Stimulated activated naive CD8-positive, alpha-beta T cell treated with anti-CD3 and anti-CD28 coated beads, Interleukin-15, amount 100 ng/mL, for 72 hours (primary cell): ENCODE results near the gene DCTN3.

ENCODE experiments used
- ATAC-seq: fragments of 150-1000 bp; cut with Tn5 transposase; 2 replicates; pipeline ENCODE4 v1.10.0; 2021; ENCODE audit warnings: mild to moderate bottlenecking, moderate library complexity
- DNase-seq, 2 donors: peaks; one replicate each; pipeline ENCODE4 v3.0.0; 2021 to 2022
- H3K27ac Mint-ChIP-seq, 2 donors: one replicate each; pipeline ENCODE4 v1.8.0; 2022; ENCODE audit warnings: mild to moderate bottlenecking in 2 of 2, mixed read lengths in 2 of 2, moderate library complexity in 2 of 2
- H3K27me3 Mint-ChIP-seq: one replicate; pipeline ENCODE4 v1.8.0; 2022; ENCODE audit warnings: mixed read lengths
- H3K4me1 Mint-ChIP-seq: one replicate; pipeline ENCODE4 v1.8.0; 2022; ENCODE audit warnings: mild to moderate bottlenecking, mixed read lengths
- H3K4me3 Mint-ChIP-seq, 2 donors: one replicate each; pipeline ENCODE4 v1.8.0; 2022; ENCODE audit warnings: mild to moderate bottlenecking in 2 of 2, mixed read lengths in 2 of 2, moderate library complexity in 1 of 2
- H3K9me3 Mint-ChIP-seq, 2 donors: one replicate each; pipeline ENCODE4 v1.8.0; 2022; ENCODE audit warnings: mixed read lengths in 2 of 2

Gene DCTN3

DNA sequence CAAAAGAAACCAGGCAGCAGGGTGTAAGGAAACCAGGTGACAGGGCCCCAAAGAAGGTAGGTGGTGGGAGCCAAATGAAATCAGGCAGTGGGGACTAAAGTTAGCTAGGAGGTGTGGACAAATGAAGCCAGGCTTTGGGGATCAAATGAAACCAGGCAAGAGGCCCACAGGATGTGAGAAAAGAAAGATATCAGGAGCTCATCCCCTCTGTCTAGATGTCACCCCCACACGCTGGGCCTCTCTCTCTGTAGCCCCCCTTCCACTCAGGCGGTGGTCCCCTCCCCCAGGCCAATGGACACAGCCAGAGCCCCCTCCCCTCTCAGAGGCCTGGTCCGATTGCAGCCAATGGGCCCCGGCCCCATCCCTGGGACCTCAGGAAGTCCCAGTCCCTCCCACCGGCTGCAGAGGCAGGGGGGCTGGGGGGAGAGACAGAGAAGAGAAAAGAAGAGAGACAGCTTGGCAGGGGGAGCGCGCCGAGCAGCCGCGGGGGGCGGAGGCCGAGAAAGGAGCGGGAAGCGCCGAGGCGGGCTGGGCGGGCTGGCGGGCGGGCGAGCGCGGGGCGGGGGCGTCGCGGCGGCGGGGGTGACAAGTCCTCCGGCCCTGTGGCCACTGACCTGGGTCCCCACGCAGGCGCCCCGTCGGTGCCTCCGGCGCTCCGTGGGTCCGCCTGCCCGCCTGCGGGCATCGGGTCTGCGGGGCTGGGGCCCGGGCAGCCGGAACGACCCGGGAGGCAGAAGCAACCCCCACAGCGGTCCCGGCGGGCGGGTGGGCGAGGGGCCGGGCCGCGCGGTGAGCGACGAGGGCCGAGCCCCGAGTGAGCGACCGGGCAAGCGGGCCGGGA is 42.7 kb downstream of the DCTN3 start:
- peaks cover 14% of the 10 kb centered on the region for H3K4me1 Mint-ChIP-seq
- peaks cover 80% of the 10 kb centered on the region for H3K27me3 Mint-ChIP-seq
- DNase-seq (no peak), ATAC-seq (peak; percentile 15)
- peak overlapping the region; percentile 66 to 80 for H3K4me3 Mint-ChIP-seq
- no peaks in the 10 kb centered on the region for H3K9me3 Mint-ChIP-seq
- H3K27ac Mint-ChIP-seq: peak overlapping the region in 1 of 2 donors; percentile 36

DNA sequence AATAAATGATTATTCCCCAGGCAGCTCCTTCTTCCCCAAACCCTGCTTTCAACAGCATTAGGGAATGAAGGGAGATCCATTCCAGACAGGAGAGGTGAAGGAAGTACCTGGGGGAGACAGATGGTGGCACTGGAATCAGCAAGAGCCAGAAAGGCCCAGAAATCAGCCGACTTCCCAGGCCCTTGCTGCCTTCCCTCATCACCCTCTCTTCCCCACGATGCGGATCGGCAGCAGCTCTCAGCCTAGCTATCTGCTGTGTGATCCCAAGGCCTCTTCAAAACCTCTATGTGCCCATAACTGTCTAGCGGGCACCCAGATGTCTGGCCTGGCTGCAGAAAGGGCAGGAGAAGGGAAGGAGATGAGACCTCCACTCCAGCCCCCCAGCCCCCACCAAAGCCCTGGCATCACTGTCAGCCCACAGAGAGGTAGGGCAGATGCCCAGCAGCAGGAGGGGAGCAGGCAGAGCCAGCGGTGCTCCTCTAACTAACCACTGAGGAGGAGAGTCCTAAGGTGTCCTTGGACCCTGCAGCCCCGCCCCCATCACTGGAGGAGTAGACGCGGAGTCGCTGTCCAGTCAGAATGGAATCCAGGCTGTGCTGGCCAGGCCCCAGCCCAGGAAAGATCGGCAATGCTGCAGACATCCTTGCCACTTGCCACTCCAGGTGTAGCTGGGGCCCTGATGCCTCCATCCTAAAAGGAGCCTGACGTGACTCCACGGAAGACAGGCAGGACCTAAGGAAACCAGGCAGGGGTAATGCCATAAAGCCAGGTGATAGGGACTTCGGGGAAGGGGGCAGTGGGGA is 43.5 kb downstream of the DCTN3 start:
- Mint-ChIP-seq H3K4me3 (peak overlapping the region; percentile 66 to 80), H3K4me1 (peaks cover 14% of the 10 kb centered on the region), H3K9me3 (no peaks in the 10 kb centered on the region), H3K27me3 (peaks cover 83% of the 10 kb centered on the region), H3K27ac (no peak overlapping the region)
- ATAC-seq (no peak), DNase-seq (no peak)

DNA sequence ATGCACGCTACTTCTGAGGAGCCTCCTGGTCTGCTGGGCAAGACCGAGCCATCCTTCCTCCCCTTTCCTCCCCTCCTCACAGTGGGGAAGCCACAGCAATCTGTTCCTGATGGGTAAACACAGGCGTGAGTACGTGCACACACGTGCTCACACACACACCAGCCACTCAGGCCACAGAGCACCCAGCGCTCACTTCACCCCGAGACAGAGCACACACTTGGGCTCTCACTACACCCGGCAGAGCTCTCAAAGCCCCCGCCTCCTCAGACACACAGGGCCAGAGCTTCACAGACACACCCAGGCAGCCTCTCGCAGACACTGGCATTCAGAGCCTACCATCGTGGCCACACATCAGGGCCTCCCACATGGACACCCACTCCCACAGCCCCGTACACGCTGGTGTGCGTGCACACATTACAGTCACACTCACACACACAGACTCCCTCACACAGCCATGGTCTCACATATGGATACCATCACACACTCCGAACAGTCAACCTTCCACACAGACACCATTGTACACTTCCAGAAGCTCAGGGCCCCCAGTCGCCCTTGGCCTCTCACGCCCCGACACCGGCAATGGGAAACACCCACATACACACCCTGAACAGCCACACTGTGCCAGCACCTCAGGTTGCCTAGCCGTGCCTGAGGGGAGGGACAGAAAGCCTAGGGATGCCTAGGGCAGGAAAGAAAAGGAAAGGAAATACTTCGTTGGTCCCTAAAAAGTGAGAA is 44.3 kb downstream of the DCTN3 start:
- Mint-ChIP-seq H3K27me3 (peaks cover 87% of the 10 kb centered on the region), H3K9me3 (no peaks in the 10 kb centered on the region), H3K4me1 (peaks cover 14% of the 10 kb centered on the region), H3K27ac (no peak overlapping the region), H3K4me3 (no peak overlapping the region)
- ATAC-seq (no peak), DNase-seq (no peak)

DNA sequence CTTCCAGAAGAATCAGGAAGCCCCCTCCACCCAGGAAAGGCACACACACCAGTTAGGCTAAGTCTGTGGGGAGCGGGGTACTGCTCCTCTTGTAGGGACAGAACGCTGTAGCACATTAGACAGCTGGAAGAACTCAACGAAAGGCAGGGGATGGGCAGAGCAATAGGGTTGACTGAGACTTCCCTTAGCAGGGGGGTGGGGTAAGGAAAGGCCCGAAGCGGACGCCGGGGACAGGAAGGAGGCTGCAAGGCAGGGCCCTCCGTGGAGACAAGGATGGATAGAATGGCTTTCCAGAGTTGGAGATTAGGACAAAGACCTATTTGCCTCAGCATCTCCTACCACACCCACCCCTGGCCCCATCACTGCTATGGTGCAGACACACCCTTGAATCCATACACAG is 45.1 kb downstream of the DCTN3 start:
- Mint-ChIP-seq H3K4me3 (no peak overlapping the region), H3K27ac (no peak overlapping the region), H3K27me3 (peaks cover 82% of the 10 kb centered on the region), H3K4me1 (peaks cover 14% of the 10 kb centered on the region), H3K9me3 (no peaks in the 10 kb centered on the region)
- DNase-seq (no peak), ATAC-seq (no peak)

DNA sequence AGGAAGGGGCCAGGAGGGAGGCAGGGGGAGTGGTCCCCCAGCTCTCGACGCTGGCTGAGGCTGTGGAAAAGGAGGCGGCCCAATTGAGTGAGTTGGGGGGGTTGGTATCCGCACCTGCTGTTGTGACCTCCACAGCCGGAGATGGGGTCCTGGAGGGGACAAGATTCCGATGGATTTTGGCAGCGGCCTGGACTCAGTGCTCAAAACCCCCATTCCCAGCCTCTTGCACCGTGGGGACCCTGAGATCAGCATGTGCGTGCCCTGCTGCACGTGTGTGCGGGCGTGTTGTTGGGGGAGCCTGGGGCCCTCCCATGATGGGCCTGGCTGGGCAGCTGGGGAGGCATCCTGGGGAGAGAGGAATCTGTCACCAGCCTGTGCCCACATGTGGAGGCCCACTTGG is 45.7 kb downstream of the DCTN3 start:
- ATAC-seq: no peak
- Mint-ChIP-seq H3K9me3 (no peaks in the 10 kb centered on the region), H3K27me3 (peaks cover 76% of the 10 kb centered on the region), H3K27ac (no peak overlapping the region), H3K4me3 (no peak overlapping the region), H3K4me1 (peaks cover 14% of the 10 kb centered on the region)
- DNase-seq: no peak

DNA sequence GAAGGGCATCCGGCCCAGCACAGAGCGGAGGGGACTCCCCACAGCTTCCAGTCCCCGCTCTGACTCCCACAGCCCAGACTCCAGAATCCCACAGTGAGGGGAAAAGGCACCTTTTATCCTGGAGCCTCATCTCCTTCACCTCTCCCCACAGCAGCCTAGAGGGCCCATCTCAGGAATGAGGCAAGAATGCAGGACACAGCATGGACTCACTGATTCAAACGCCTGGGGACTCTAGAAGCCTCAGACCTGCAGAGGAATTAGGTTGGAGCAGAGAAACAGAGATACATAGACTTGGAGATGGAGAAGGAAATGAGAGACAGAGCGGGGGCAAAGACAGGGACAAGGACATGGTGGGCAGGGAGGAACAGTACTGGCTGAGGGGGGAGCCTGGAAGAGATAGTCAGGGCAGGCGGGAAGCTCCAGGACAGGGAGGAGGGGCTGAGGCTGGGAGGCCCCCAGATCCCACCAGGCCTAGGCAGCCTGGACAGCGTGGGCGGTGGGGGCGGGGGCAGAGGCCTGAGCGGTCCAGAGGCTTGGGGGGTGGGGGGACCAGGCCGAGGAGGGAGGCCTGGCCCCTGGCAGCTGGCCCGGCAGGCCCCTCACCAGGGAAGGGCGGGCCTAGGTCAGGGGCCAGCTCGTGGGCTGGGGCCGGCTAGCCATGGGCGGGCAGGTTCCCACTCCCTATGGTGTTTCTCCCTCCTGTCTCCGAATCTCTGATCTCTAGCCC is 46.5 kb downstream of the DCTN3 start:
- Mint-ChIP-seq H3K9me3 (no peaks in the 10 kb centered on the region), H3K27ac (no peak overlapping the region), H3K4me3 (no peak overlapping the region), H3K4me1 (peaks cover 9% of the 10 kb centered on the region), H3K27me3 (peaks cover 68% of the 10 kb centered on the region)
- DNase-seq: no peak
- ATAC-seq: peak; percentile 25

DNA sequence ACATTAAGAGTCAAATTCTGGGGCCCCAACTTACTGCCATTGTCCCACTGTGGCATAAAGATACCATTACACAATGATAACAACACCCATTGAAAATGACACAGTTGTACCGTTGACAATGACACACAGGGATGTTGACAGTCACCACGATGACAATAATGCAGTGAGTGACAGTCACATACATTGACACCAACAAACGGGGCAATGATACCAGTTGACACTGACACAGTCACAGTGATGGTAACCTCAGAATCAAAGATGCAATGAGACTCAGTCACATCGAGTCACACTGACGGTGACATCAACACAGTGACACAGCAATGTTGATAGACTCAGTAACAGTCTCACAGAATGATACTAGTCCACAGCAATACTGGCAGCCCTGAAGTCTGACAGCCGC is 47.7 kb downstream of the DCTN3 start:
- no peaks in the 10 kb centered on the region for H3K9me3 Mint-ChIP-seq
- ATAC-seq (no peak), DNase-seq (no peak)
- H3K4me1 Mint-ChIP-seq: peaks cover 7% of the 10 kb centered on the region
- H3K27me3 Mint-ChIP-seq: peaks cover 59% of the 10 kb centered on the region
- H3K4me3 Mint-ChIP-seq: no peak overlapping the region
- no peak overlapping the region for H3K27ac Mint-ChIP-seq

DNA sequence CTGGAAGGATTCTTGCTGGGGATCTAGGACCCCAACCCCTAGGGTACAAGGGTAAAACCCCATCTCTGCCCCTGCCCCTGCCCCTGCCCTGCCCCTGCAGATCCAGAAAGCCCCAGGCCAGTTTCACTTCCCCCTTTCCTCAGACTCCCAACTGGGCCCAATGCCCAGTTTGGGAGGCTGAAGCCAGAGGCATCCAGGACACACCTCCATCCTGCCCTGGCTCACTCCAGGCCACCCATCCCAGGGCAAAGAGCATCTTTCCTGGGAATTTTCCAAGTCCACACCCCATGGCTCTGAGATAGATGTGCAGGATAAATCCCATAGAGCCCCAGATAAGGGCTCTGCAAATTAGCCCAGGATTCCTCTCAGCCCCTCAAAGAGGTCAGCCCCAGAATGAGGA is 48.2 kb downstream of the DCTN3 start:
- no peak overlapping the region for H3K4me3 Mint-ChIP-seq
- H3K9me3 Mint-ChIP-seq: no peaks in the 10 kb centered on the region
- no peak for ATAC-seq
- H3K27ac Mint-ChIP-seq: no peak overlapping the region
- no peak for DNase-seq
- H3K4me1 Mint-ChIP-seq: peaks cover 1% of the 10 kb centered on the region
- H3K27me3 Mint-ChIP-seq: peaks cover 58% of the 10 kb centered on the region

DNA sequence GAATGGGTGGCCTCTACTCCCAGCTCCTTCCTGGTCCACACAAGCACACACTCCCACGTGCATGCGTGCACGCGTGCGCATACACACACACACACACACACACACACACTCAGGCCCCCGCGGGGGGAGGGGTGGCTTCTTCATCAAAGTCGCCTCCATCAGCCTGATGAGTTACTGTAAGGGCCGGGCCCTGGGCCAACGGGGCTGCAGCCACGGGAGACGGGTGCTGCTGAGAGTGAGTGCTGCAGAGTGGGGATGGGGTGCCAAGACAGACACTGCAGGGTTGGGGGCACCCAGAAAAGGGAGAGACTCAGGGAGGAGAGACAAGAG is 48.8 kb downstream of the DCTN3 start:
- Mint-ChIP-seq H3K4me3 (no peak overlapping the region), H3K9me3 (no peaks in the 10 kb centered on the region), H3K27me3 (peaks cover 58% of the 10 kb centered on the region), H3K27ac (no peak overlapping the region), H3K4me1 (no peaks in the 10 kb centered on the region)
- no peak for ATAC-seq
- DNase-seq: no peak

DNA sequence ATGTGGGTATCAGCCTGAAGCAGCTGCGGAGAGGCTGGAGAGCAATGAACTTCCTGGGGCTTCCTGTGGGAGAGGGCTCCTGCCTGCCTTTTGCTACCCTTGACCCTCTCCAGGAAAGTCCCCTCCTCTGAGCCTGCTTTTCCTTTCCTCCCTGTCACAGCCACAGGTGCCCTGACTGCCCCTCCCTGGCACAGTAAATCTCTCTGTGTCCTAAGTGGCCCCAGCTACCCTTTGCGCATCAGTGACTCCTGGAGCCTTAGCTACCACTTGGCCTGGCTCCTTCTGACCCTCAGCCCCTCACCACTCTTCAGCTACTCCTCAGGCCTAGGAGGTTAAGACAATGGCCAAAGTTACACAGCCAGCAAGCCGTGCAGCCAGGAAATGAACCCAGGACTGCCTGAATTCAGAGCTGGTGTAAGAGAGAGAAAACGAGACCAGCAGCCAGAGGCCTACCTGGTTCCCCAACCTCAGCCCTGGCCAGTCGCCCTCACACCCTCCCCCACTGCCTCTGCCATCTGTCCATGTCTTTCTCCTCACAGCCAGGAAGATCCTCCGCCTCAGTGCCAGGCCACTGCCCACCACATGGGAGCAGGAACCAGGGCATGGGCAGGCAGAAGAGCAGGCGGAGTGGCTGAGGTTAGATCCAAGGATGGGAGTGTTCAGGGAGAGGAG is 49.4 kb downstream of the DCTN3 start:
- no peaks in the 10 kb centered on the region for H3K9me3 Mint-ChIP-seq
- H3K4me1 Mint-ChIP-seq: no peaks in the 10 kb centered on the region
- peak overlapping the region in 1 of 2 donors; percentile 28 for H3K27ac Mint-ChIP-seq
- DNase-seq (no peak), ATAC-seq (no peak)
- peaks cover 56% of the 10 kb centered on the region for H3K27me3 Mint-ChIP-seq
- H3K4me3 Mint-ChIP-seq: no peak overlapping the region

DNA sequence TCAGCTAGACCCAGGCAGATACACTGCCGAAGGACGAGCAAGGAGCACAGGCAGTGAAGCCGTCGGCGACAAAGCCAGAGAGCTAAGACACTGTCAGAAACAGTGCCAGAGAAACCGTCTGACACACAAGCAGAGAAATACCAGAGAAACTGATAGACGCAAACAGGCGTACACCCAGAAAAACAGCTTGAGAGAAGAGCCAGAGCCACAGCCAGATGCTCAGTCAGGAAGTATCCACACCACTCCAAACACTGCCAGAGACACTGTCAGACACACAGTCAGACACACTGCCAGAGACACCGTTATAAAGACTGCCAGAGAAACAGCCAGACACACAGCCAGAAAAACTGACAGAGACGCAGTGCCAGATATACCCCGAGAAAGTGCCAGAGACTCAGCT is 49.9 kb downstream of the DCTN3 start:
- Mint-ChIP-seq H3K9me3 (no peaks in the 10 kb centered on the region), H3K4me1 (no peaks in the 10 kb centered on the region), H3K27me3 (peaks cover 52% of the 10 kb centered on the region), H3K4me3 (no peak overlapping the region), H3K27ac (no peak overlapping the region)
- DNase-seq (no peak), ATAC-seq (no peak)

DNA sequence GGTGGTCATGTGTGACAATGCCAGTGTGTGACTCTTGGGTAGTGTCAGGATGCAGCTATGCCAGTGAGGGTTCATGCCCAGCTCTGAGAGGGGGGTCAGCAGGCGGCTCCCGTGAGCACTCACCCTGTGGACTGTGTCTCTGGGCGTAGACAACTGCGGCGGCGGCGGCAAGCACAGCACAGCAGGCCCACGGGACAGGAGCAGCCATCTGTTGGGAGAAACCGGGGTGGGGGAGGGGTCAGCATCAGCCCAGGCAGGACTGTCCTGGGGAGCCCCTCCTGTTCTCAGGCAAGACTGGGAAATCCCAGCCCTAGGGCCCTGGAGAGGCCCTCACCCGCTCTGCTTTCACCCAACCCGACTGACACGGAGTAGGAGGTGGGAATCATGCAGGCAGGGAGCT is 51.5 kb downstream of the DCTN3 start:
- ATAC-seq (no peak), DNase-seq (no peak)
- H3K27me3 Mint-ChIP-seq: peaks cover 52% of the 10 kb centered on the region
- no peaks in the 10 kb centered on the region for H3K4me1 Mint-ChIP-seq
- no peak overlapping the region for H3K27ac Mint-ChIP-seq
- no peak overlapping the region for H3K4me3 Mint-ChIP-seq
- no peaks in the 10 kb centered on the region for H3K9me3 Mint-ChIP-seq

DNA sequence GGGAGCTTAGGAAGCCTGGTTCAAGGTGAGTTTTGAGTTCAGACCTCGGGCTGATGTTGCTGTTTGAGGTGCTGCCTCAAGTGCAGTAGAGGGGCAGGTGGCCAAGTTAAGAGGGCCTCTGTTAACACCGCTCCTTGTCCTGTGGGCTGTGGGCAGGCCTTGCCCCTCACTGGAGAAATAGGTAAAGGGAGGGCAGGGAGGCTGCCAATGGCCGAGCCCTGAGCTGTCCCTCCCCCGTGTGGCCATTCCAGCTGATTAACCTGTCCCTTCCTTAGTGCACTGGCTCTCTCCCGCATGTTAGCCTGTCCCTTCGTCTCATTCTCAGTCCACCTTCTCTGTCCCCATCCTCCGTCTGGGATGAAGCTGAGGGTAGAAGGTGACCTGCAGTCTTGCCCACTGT is 52.2 kb downstream of the DCTN3 start:
- no peak overlapping the region for H3K4me3 Mint-ChIP-seq
- no peaks in the 10 kb centered on the region for H3K9me3 Mint-ChIP-seq
- ATAC-seq (no peak), DNase-seq (no peak)
- H3K27ac Mint-ChIP-seq: no peak overlapping the region
- no peaks in the 10 kb centered on the region for H3K4me1 Mint-ChIP-seq
- peaks cover 53% of the 10 kb centered on the region for H3K27me3 Mint-ChIP-seq

DNA sequence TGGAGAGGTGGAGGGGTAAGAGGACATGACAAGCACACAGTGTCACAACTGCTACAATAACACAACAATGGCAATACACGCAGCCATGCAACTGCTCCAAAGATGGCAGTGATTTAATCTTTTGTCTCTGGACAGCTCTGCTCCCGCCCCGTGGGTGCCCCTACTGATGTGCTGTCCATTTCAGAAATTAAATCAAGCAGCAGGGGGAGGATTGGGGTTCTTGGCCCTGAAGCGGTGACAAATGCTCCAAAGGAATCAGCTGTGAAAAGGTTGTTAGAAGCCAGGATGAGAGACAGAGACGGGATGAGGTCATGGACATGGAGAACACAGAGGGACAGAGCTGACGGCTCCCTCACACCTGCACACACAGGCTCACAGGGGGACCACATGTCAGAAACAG is 53.3 kb downstream of the DCTN3 start:
- Mint-ChIP-seq H3K4me1 (no peaks in the 10 kb centered on the region), H3K27me3 (peaks cover 56% of the 10 kb centered on the region), H3K9me3 (no peaks in the 10 kb centered on the region), H3K27ac (peak overlapping the region in 1 of 2 donors; percentile 75), H3K4me3 (no peak overlapping the region)
- no peak for DNase-seq
- ATAC-seq: no peak

DNA sequence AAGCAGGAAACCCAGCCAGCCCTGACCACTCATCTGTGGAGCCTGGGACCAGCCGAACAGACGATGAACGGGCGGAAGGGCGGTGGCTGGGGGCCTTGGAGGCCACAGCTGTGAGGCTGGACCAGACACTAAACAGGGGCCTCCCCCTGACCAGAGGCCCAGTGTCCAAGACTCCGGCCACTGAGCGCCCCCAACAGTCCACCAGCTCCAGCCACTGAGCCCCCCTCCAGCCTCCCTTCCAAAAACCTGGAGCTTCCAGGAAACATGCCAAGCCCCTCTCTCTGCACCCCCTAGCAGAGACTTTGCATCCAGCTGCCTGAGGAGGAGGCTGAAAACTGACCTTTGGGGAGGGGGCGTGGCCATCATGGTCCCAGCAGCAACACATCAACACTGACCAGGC is 54.0 kb downstream of the DCTN3 start:
- H3K4me1 Mint-ChIP-seq: no peaks in the 10 kb centered on the region
- no peaks in the 10 kb centered on the region for H3K9me3 Mint-ChIP-seq
- ATAC-seq: no peak
- H3K4me3 Mint-ChIP-seq: no peak overlapping the region
- H3K27me3 Mint-ChIP-seq: peaks cover 50% of the 10 kb centered on the region
- no peak overlapping the region for H3K27ac Mint-ChIP-seq
- DNase-seq: no peak
